ENCODE measurements around the gene MAGED1.
"Not testable (repeated sequence)": the region's sequence is repeated elsewhere in the genome, so short reads cannot be mapped to it uniquely, and the experiment has no call there.

The MAGED1 gene

DNA sequence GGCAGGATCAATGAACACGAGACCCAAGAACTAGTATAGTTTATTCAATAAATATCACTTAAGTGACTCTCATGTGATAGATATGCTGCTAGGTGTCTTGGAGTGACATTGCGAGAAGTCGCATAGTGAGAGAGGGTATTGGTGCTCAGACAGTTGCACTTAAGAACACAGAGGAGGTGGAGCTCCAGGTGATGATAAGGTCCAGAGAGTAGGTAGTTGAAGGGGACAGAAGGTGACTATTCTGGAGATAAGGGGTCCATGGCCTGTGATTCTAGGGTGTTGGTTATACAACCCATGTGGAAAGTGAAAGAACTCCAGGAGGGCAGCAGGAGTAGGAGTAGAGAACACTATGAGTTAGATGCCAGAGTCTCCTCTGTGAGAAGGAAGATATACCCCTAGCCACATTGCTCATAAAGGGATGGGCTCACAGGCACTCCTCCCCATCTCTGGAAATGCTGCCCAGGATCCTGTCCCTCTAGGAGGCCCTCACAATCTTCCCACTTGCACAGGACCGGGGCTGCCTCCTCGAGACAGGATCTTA, 9.2 kb downstream of the MAGED1 start:
- no peaks in the 10 kb centered on the region for H3F3A ChIP-seq (ENCODE audit: control insufficient read depth, insufficient read depth)
- H3K36me3 ChIP-seq (ENCODE audit: control insufficient read depth, low read length), result peaks cover 12% of the 10 kb centered on the region
- H4K20me1 ChIP-seq (ENCODE audit: control insufficient read depth, insufficient read depth, low read depth, low read length), result no peaks in the 10 kb centered on the region
- no peak overlapping the region for H3K27ac ChIP-seq (ENCODE audit: low read depth, low read length)
- no peaks in the 10 kb centered on the region for H3K4me1 ChIP-seq (ENCODE audit: control insufficient read depth, low read length)
- no peak overlapping the region for H3K4me3 ChIP-seq (ENCODE audit: low read length)
- no peaks in the 10 kb centered on the region for H3K9me2 ChIP-seq (replicated peaks; ENCODE audit: control insufficient read depth, low read length)
- no peaks in the 10 kb centered on the region for H3K79me2 ChIP-seq (ENCODE audit: control insufficient read depth, low read length)
- H3K4me2 ChIP-seq (ENCODE audit: low read length), result no peak overlapping the region
- no peaks in the 10 kb centered on the region for H3K9me3 ChIP-seq (ENCODE audit: control insufficient read depth, insufficient read depth, low read length)
- TF ChIP-seq EZH2phosphoT487 (IDR thresholded peaks at IDR 0.05; ENCODE audit: borderline replicate concordance, low read length), result no peak
- TF ChIP-seq, protein P1, sequence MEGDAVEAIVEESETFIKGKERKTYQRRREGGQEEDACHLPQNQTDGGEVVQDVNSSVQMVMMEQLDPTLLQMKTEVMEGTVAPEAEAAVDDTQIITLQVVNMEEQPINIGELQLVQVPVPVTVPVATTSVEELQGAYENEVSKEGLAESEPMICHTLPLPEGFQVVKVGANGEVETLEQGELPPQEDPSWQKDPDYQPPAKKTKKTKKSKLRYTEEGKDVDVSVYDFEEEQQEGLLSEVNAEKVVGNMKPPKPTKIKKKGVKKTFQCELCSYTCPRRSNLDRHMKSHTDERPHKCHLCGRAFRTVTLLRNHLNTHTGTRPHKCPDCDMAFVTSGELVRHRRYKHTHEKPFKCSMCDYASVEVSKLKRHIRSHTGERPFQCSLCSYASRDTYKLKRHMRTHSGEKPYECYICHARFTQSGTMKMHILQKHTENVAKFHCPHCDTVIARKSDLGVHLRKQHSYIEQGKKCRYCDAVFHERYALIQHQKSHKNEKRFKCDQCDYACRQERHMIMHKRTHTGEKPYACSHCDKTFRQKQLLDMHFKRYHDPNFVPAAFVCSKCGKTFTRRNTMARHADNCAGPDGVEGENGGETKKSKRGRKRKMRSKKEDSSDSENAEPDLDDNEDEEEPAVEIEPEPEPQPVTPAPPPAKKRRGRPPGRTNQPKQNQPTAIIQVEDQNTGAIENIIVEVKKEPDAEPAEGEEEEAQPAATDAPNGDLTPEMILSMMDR (IDR thresholded peaks at IDR 0.05; ENCODE audit: low read depth, low read length, poor library complexity, severe bottlenecking), result no peak
- H3K27me3 ChIP-seq (ENCODE audit: control insufficient read depth, low read length), result no peaks in the 10 kb centered on the region

- H3K4me3 ChIP-seq (ENCODE audit: low read length); H3K4me1 ChIP-seq (ENCODE audit: control insufficient read depth, low read length); H3F3A ChIP-seq (ENCODE audit: control insufficient read depth, insufficient read depth); H3K79me2 ChIP-seq (ENCODE audit: control insufficient read depth, low read length); H4K20me1 ChIP-seq (ENCODE audit: control insufficient read depth, insufficient read depth, low read depth, low read length); H3K27ac ChIP-seq (ENCODE audit: low read depth, low read length); H3K9me2 ChIP-seq (replicated peaks; ENCODE audit: control insufficient read depth, low read length); H3K27me3 ChIP-seq (ENCODE audit: control insufficient read depth, low read length); H3K36me3 ChIP-seq (ENCODE audit: control insufficient read depth, low read length); H3K4me2 ChIP-seq (ENCODE audit: low read length); H3K9me3 ChIP-seq (ENCODE audit: control insufficient read depth, insufficient read depth, low read length): not testable (repeated sequence)
These were observed 11.7 kb downstream of the MAGED1 start for GRCh38 chrX:51905152-51905551.

GRCh38 chrX:51905711-51906110, 12.3 kb downstream of the MAGED1 start:
- Histone ChIP-seq H3K4me2 (ENCODE audit: low read length) (no peak overlapping the region), H3K79me2 (ENCODE audit: control insufficient read depth, low read length) (no peaks in the 10 kb centered on the region), H3K27me3 (ENCODE audit: control insufficient read depth, low read length) (no peaks in the 10 kb centered on the region)

DNA sequence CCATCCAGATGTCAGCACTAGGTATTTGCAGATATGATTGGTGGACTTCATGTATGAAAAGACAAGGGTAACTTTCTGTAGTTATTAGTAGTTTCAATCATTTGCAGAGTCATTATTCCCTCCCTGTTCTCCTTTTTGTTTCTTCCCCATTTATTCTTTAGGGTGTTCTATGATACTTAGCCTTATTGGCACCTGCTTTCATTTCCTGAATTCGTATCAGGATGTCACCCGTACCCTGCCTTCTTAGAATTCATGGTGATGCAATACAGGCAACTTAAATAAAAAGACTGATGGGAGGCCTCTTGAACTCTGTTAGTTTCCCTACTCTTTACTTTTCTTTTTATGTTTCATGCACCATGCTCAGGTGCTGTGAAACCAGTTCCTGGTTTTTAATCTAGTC, 24.2 kb downstream of the MAGED1 start:
- Histone ChIP-seq H4K20me1 (ENCODE audit: control insufficient read depth, insufficient read depth, low read depth, low read length) (no peaks in the 10 kb centered on the region), H3K4me2 (ENCODE audit: low read length) (no peak overlapping the region), H3K4me1 (ENCODE audit: control insufficient read depth, low read length) (no peaks in the 10 kb centered on the region), H3F3A (ENCODE audit: control insufficient read depth, insufficient read depth) (no peaks in the 10 kb centered on the region), H3K27ac (ENCODE audit: low read depth, low read length) (no peak overlapping the region), H3K36me3 (ENCODE audit: control insufficient read depth, low read length) (no peaks in the 10 kb centered on the region), H3K27me3 (ENCODE audit: control insufficient read depth, low read length) (no peaks in the 10 kb centered on the region), H3K9me3 (ENCODE audit: control insufficient read depth, insufficient read depth, low read length) (no peaks in the 10 kb centered on the region), H3K4me3 (ENCODE audit: low read length) (no peak overlapping the region), H3K9me2 (replicated peaks; ENCODE audit: control insufficient read depth, low read length) (no peaks in the 10 kb centered on the region), H3K79me2 (ENCODE audit: control insufficient read depth, low read length) (no peaks in the 10 kb centered on the region)
- TF ChIP-seq, protein P1 (IDR thresholded peaks at IDR 0.05; ENCODE audit: low read depth, low read length, poor library complexity, severe bottlenecking), result no peak
- no peak for TF ChIP-seq EZH2phosphoT487 (IDR thresholded peaks at IDR 0.05; ENCODE audit: borderline replicate concordance, low read length)

More at GRCh38 chrX:51905711-51906110, 12.3 kb downstream of the MAGED1 start:
- no peaks in the 10 kb centered on the region for H3K4me1 ChIP-seq (ENCODE audit: control insufficient read depth, low read length)
- no peak for TF ChIP-seq EZH2phosphoT487 (IDR thresholded peaks at IDR 0.05; ENCODE audit: borderline replicate concordance, low read length)
- TF ChIP-seq, protein P1 (IDR thresholded peaks at IDR 0.05; ENCODE audit: low read depth, low read length, poor library complexity, severe bottlenecking), result no peak
- no peaks in the 10 kb centered on the region for H3K9me3 ChIP-seq (ENCODE audit: control insufficient read depth, insufficient read depth, low read length)
- peaks cover 5% of the 10 kb centered on the region; the same call in 1 of the 2 replicates for H3K36me3 ChIP-seq (ENCODE audit: control insufficient read depth, low read length)
- H3K4me3 ChIP-seq (ENCODE audit: low read length), result no peak overlapping the region
- H3K27ac ChIP-seq (ENCODE audit: low read depth, low read length), result no peak overlapping the region
- no peaks in the 10 kb centered on the region for H3F3A ChIP-seq (ENCODE audit: control insufficient read depth, insufficient read depth)
- H4K20me1 ChIP-seq (ENCODE audit: control insufficient read depth, insufficient read depth, low read depth, low read length), result no peaks in the 10 kb centered on the region
- H3K9me2 ChIP-seq (replicated peaks; ENCODE audit: control insufficient read depth, low read length), result no peaks in the 10 kb centered on the region
